MG63 (cell line): ENCODE measurements around the gene CCDC82. TPM values are rescaled to one million over a fixed set of nuclear protein-coding genes. Genes with fewer than 3 reads are reported as not detected.

Experiments used
- DNase-seq: peaks from one replicate; pipeline ENCODE4 v3.0.0-alpha.2; 2020
- H3K27me3 ChIP-seq: fragments of 250-450 bp; sonication (Bioruptor Pico); 2 replicates; pipeline ENCODE4 v1.5.1; 2020; ENCODE audit warnings: mild to moderate bottlenecking, moderate library complexity
- H3K36me3 ChIP-seq: fragments of 250-450 bp; sonication (Bioruptor Pico); 2 replicates; pipeline ENCODE4 v1.5.1; 2020; ENCODE audit warnings: mild to moderate bottlenecking, moderate library complexity
- H3K4me3 ChIP-seq: fragments of 250-450 bp; sonication (Bioruptor Pico); 2 replicates; pipeline ENCODE4 v1.5.1; 2020; ENCODE audit warnings: mild to moderate bottlenecking, moderate library complexity
- H3K9me3 ChIP-seq: fragments of 250-450 bp; sonication (Bioruptor Pico); 2 replicates; pipeline ENCODE4 v1.5.1; 2020; ENCODE audit warnings: mild to moderate bottlenecking, moderate library complexity
- total RNA-seq: library from RNA; depleted of rRNA; stranded (reverse); fragments of >200 nt; shearing (Covaris generic); gene quantifications from 2 replicates; pipeline ENCODE4 v1.2.3, GENCODE V29; 2014; ENCODE audit warnings: low replicate concordance

CCDC82 gene
- total RNA-seq, 1 experiment from 2014 or later = 3.4 TPM

DNA sequence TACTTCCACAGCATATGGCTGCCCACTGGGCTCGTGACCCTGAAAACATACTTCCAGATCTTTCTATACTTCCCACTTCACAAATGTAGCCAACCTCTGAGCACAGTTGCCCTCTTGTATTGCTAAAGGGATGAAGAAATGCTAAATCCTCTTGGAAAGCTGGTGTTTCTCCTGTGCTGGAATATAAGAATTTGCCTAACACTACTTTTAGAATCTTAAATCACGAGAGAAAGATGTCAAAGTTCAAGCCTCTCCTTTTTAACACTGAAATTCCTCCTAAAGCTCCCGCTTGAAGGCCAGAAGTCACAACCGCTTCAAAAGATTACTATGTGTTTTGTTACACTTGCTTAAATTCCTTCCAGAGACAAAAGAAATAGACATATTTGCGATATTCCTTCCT is 68.6 kb downstream of the CCDC82 start:
- no peaks in the 10 kb centered on the region for H3K27me3 ChIP-seq
- no peaks in the 10 kb centered on the region; the same call in 1 of the 2 replicates for H3K9me3 ChIP-seq
- no peaks in the 10 kb centered on the region; the same call in 1 of the 2 replicates for H3K36me3 ChIP-seq

DNA sequence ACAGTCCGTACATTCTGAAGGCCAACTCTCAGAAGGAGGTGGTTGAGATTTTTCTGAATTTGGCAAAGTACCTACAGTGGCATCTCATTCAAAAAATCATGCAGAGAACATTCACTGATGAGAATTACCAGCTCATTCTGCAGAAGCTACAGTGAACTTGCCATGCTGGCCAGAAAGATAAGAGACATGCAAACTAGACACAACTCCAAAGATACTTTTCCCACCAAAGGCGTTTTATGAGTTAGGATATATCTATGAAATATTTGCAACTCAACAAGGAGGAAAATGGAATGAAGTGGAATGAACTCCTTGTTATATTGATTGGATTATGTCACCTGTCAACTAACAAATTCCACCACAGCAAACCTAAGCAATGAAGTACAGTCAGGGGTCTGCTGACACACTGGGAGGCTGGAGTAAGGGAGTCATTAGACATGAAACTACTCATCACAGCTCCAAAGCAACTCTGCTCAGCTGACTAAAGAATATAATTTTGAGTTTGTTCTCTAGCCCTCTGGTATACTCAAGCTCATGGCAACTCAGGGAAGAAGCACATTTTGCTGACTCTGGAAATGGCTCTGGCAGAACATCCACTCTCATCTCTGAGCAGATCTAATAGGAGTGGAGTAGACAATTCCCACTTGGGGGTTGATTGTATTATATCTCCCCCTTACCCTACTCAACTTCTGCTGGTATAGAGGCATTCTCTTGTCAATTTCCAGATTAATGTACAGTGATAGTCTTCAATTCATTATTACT is 69.6 kb downstream of the CCDC82 start:
- Histone ChIP-seq H3K9me3 (no peaks in the 10 kb centered on the region; the same call in 1 of the 2 replicates), H3K27me3 (no peaks in the 10 kb centered on the region), H3K4me3 (no peak overlapping the region), H3K36me3 (no peaks in the 10 kb centered on the region; the same call in 1 of the 2 replicates)
- DNase-seq = no peak

More for the DNA sequence above, 68.6 kb downstream of the CCDC82 start:
- no peak overlapping the region for H3K4me3 ChIP-seq
- no peak for DNase-seq

DNA sequence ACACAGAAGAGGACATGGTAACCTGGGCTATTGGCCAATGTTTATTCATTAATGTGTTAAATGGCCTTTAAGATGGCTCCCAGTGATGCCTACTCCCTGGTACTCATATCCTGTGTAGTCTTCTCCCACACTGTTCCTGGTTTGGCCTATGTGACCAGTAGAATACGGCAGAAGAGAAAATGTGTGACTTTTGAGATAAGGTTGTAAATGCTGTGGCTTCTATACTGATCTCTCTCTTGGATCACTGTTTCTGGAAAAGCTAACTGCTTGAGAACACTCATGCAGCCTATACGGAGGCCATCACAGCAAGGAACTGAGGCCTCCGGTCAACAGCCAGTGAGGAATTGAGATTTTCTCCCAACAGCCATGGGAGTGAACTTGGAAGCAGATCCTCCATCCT is 70.9 kb downstream of the CCDC82 start:
- no peak for DNase-seq
- Histone ChIP-seq H3K27me3 (no peaks in the 10 kb centered on the region), H3K9me3 (no peaks in the 10 kb centered on the region; the same call in 1 of the 2 replicates), H3K4me3 (no peak overlapping the region), H3K36me3 (no peaks in the 10 kb centered on the region; the same call in 1 of the 2 replicates)

- H3K9me3 ChIP-seq = no peaks in the 10 kb centered on the region; the same call in 1 of the 2 replicates
- H3K36me3 ChIP-seq = no peaks in the 10 kb centered on the region
- H3K4me3 ChIP-seq = no peak overlapping the region
- no peaks in the 10 kb centered on the region for H3K27me3 ChIP-seq
- no peak for DNase-seq
These were observed 71.3 kb downstream of the CCDC82 start for GRCh38 chr11:96318399-96318798.

DNA sequence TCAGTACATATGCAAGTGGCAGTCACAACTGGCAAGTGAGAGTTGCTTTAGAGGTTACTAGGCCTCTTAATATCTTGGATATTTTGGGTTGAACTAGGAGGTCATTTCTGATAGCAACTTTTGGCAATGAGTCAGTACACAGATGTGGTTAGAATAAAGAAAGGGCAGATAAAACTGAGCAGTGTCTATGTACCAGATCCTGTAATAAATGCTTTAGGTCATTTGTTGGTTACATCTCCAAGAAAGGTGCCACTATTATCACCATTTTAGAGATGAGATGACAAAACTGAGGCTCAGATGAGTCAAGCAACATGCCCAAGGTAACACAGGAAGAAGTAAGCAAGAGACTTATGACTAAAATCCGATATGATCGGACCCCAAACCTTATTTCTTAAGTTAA is 71.7 kb downstream of the CCDC82 start:
- Histone ChIP-seq H3K4me3 (no peak overlapping the region), H3K9me3 (no peaks in the 10 kb centered on the region; the same call in 1 of the 2 replicates), H3K36me3 (no peaks in the 10 kb centered on the region), H3K27me3 (no peaks in the 10 kb centered on the region)
- DNase-seq = no peak

- no peak for DNase-seq
- no peaks in the 10 kb centered on the region for H3K9me3 ChIP-seq
- H3K27me3 ChIP-seq = no peaks in the 10 kb centered on the region
- no peak overlapping the region for H3K4me3 ChIP-seq
- H3K36me3 ChIP-seq = no peaks in the 10 kb centered on the region
These were observed 72.1 kb downstream of the CCDC82 start for GRCh38 chr11:96317571-96317970.

DNA sequence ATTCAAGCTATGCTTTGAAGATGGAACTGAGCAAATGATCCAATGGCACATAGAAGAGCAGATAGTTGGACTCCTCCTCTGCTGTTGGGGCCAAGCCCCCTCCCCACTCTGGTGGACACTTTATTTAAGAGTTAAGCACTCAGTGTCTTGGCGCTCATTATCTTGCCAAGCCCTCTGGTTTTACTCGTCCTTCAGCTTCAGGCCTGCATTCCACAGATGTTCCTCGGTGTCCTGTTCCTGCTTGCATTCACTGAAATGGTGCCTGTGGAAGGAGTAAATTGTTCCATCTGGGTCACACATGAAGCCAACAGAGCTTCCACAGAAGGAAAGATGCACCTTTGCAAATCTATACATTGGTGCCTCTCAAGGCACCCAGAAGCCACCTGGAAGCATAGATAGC is 72.8 kb downstream of the CCDC82 start:
- no peaks in the 10 kb centered on the region for H3K27me3 ChIP-seq
- DNase-seq = no peak
- H3K9me3 ChIP-seq = no peaks in the 10 kb centered on the region
- H3K4me3 ChIP-seq = no peak overlapping the region
- H3K36me3 ChIP-seq = no peaks in the 10 kb centered on the region

DNA sequence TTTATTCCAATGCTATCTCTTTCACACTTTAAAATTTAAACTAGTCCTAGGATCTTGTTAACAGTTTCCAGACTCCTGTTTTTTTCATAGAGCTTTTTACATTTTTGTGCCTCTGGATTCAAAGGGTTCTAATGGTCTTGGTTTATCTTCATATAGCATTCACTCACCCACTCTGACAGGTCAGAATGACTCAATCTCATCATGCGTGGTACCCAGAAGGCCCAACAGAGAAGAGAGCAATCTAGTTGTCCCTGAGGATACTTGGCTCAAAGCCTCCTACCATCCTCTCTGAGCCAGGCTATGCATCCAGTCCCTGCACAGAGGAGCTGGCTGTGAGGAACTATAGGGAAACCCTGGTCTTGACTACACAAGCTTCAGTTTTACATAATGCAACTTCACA is 74.2 kb downstream of the CCDC82 start:
- Histone ChIP-seq H3K36me3 (no peaks in the 10 kb centered on the region), H3K9me3 (no peaks in the 10 kb centered on the region), H3K27me3 (no peaks in the 10 kb centered on the region), H3K4me3 (no peak overlapping the region)
- no peak for DNase-seq

GRCh38 chr11:96314326-96315020 is 75.2 kb downstream of the CCDC82 start:
- peak; percentile 30 for DNase-seq

DNA sequence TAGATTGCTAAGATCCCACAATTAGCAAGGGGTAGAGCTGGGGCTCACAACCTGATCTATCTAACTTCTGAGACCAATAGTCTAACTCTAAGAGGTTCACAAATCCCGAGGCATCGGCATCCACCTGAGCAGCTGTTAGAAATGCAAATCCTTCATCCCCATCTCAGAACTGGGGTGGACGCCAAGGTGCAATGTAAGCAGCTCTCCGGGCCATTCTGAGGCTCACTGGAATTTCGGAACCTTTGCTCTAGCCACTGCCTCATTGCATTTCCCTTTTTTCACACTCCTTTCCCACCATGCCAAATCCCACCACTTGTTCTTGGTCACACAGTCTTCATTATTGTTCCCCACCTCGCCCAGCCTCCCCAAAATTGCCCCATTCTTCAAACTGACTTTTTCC is 76.5 kb downstream of the CCDC82 start:
- no peak overlapping the region for H3K4me3 ChIP-seq
- no peaks in the 10 kb centered on the region for H3K36me3 ChIP-seq
- no peak for DNase-seq
- H3K27me3 ChIP-seq = no peaks in the 10 kb centered on the region
- no peaks in the 10 kb centered on the region for H3K9me3 ChIP-seq

More at GRCh38 chr11:96314326-96315020, 75.2 kb downstream of the CCDC82 start:
- H3K27me3 ChIP-seq = no peaks in the 10 kb centered on the region
- H3K36me3 ChIP-seq = no peaks in the 10 kb centered on the region
- no peaks in the 10 kb centered on the region for H3K9me3 ChIP-seq
- no peak overlapping the region for H3K4me3 ChIP-seq

DNA sequence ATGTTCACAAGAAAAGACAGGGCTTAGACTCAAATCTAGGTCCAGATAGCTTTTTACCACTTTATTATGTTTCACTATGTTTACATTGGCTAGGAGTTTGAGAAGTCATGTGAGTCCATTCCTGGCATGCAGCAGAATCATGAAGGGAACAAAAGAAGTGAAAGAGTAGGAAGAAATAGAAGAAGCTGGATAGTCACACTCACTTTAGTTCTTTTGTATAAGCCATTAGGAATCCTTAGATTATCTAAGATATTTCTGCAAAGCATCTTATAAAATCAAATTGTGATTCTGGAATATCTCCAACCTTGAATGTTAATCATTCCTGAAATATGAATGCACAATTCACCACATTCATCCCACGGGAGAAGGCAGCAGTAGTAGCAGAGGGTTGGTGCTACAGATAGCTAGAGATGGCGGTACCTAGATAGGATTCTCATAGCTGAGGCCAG is 78.6 kb downstream of the CCDC82 start:
- no peaks in the 10 kb centered on the region for H3K27me3 ChIP-seq
- DNase-seq = peak; percentile 28
- H3K9me3 ChIP-seq = no peaks in the 10 kb centered on the region
- H3K36me3 ChIP-seq = no peaks in the 10 kb centered on the region
- no peak overlapping the region for H3K4me3 ChIP-seq

- H3K4me3 ChIP-seq = no peak overlapping the region
- DNase-seq = no peak
These were observed 79.5 kb downstream of the CCDC82 start for GRCh38 chr11:96310236-96310635.

DNA sequence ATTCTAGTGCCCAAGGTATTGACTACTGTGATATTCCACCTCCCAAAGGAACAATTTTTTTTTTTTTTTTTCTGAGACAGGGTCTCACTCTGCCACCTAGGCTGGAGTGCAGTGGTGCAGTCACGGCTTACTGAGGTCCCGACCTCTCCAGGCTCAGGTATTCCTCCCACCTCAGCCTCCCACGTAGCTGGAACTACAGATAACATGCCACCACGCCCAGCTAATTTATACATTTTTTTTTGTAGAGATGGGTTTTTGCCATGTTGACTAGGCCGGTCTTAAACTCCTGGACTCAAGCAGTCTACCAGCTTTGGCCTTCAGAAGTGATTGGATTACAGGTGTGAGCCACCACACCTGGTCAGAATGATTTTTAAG is 80.1 kb downstream of the CCDC82 start:
- DNase-seq = no peak
- H3K27me3 ChIP-seq = no peaks in the 10 kb centered on the region
- no peaks in the 10 kb centered on the region for H3K36me3 ChIP-seq
- H3K9me3 ChIP-seq = no peaks in the 10 kb centered on the region
- H3K4me3 ChIP-seq = no peak overlapping the region

More at GRCh38 chr11:96310236-96310635, 79.5 kb downstream of the CCDC82 start:
- Histone ChIP-seq H3K9me3 (no peaks in the 10 kb centered on the region), H3K36me3 (no peaks in the 10 kb centered on the region), H3K27me3 (no peaks in the 10 kb centered on the region)

GRCh38 chr11:96309016-96309642 is 80.6 kb downstream of the CCDC82 start:
- no peaks in the 10 kb centered on the region for H3K36me3 ChIP-seq
- H3K4me3 ChIP-seq = no peak overlapping the region
- H3K9me3 ChIP-seq = no peaks in the 10 kb centered on the region
- no peak for DNase-seq
- H3K27me3 ChIP-seq = no peaks in the 10 kb centered on the region

DNA sequence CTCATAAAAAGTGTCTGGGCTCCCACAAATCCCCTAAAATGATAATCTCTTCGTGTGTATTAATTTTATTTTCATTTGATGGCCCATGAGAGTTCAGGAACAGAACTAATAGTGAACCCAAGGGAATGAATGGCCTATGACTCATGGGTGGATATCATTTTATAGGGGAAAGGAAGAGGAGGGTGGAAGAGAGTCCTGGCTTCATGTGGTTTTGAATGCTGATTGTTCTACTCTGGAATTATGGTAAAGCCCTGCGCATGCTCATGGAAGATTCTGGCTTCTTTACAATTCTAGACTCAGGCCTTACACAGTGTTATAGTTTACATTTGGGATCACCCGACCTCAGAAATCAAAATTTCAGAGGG is 82.0 kb downstream of the CCDC82 start:
- no peaks in the 10 kb centered on the region for H3K9me3 ChIP-seq
- H3K27me3 ChIP-seq = no peaks in the 10 kb centered on the region
- peak overlapping the region; percentile 29 for H3K4me3 ChIP-seq
- DNase-seq = peak; percentile 66
- no peaks in the 10 kb centered on the region for H3K36me3 ChIP-seq

DNA sequence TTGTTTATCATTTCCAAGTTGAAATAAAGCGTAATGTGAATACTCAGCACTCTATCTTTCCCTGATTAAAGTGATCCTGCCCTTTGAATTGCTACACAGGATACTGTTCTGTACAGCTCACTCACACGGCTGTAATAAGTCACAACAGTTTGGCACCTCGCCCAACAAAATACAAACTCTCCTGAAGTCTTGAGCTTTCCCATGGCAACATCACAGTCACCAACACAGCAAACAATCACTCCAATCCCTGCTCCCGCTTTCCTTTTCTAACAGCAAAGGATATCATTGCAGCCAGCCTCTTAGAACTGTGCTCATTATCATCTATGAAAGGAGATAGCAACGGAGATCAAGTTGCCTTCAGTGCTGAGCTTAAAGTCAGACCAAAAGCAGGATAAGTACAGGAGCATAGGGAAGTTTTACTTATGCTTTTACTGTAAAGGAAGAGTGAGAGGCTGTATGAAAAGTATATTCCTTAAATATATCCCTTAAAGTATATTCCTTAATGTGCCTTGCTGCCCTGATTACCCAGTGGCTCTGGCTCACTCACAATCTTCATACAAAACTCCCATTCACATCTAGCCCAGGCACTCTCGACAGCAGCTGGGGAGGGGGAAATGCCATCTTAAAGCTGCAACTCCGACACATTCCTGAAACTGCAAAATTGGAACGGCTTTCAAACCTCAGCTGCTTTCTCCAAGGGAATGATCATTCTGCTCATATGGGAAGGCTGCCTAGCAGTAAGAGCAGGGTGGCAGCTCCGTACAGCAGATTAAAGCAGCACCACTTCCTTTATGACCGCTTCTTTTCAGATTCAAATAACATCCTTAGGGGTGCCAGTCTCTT is 82.6 kb downstream of the CCDC82 start:
- H3K36me3 ChIP-seq = no peaks in the 10 kb centered on the region
- no peaks in the 10 kb centered on the region for H3K27me3 ChIP-seq
- peak overlapping the region; percentile 29 for H3K4me3 ChIP-seq
- peak; percentile 88 for DNase-seq
- no peaks in the 10 kb centered on the region for H3K9me3 ChIP-seq

- Histone ChIP-seq H3K9me3 (no peaks in the 10 kb centered on the region), H3K27me3 (no peaks in the 10 kb centered on the region), H3K4me3 (peak overlapping the region; percentile 17), H3K36me3 (no peaks in the 10 kb centered on the region)
- no peak for DNase-seq
These were observed 83.1 kb downstream of the CCDC82 start for GRCh38 chr11:96306600-96306932.
